HUES48 (cell line): ENCODE measurements around the gene RAB20.
"Not testable (repeated sequence)": the region's sequence is repeated elsewhere in the genome, so short reads cannot be mapped to it uniquely, and the experiment has no call there.

ENCODE experiments used
- H3K27ac ChIP-seq: one replicate; pipeline ENCODE4 v1.7.0; 2013; ENCODE audit warnings: low read depth, low read length, inconsistent platforms
- H3K27me3 ChIP-seq: 2 replicates; pipeline ENCODE4 v1.6.1; 2013; ENCODE audit warnings: mild to moderate bottlenecking, low read length; ENCODE audit not compliant: control insufficient read depth, insufficient read depth
- H3K36me3 ChIP-seq: 2 replicates; pipeline ENCODE4 v1.6.1; 2013; ENCODE audit warnings: low read length; ENCODE audit not compliant: control insufficient read depth, insufficient read depth
- H3K4me1 ChIP-seq: 2 replicates; pipeline ENCODE4 v1.6.1; 2013; ENCODE audit warnings: mild to moderate bottlenecking, low read length; ENCODE audit not compliant: control insufficient read depth, insufficient read depth
- H3K4me3 ChIP-seq: 2 replicates; pipeline ENCODE4 v1.5.1; 2013; ENCODE audit warnings: mild to moderate bottlenecking, low read depth, low read length
- H3K9ac ChIP-seq: 2 replicates; pipeline ENCODE4 v1.6.1; 2013; ENCODE audit warnings: mild to moderate bottlenecking, low read depth, low read length, moderate library complexity
- H3K9me3 ChIP-seq: 2 replicates; pipeline ENCODE4 v1.6.1; 2013; ENCODE audit warnings: low read length; ENCODE audit not compliant: control insufficient read depth, insufficient read depth

The RAB20 gene, protein sequence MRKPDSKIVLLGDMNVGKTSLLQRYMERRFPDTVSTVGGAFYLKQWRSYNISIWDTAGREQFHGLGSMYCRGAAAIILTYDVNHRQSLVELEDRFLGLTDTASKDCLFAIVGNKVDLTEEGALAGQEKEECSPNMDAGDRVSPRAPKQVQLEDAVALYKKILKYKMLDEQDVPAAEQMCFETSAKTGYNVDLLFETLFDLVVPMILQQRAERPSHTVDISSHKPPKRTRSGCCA

DNA sequence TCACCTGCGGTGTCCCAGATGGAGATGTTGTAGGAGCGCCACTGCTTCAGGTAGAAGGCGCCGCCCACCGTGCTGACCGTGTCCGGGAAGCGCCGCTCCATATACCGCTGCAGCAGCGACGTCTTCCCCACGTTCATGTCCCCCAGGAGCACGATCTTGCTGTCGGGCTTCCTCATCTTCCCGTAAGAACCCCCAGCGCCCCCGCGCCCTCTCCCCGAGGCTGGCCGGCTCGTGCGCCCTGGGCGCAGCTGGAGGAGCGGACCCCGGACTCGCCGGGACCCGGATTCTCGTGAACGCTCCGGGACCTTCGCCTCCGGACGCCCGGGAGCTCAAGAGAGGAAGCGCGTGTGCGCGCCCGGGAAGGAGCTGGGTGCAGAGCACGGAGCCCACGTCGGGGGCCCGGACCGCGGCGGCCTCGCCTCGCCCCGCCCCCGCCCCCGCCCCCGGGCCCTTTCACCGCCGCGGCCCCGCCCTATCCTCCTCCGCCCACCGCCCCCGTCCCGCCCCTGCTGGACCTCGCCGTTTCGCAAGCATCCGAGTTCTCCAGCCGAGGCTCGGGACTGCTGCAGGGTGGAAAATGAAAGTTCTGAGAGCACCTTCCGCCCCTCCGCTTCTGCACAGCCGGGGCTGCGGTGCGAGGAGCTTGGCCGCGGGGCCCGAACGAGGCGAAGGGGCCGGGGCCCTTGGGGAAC, at the start of gene RAB20:
Gene RAB20 (minus strand): TSS at position 379 of the 692 bp plus-strand sequence. CDS start 203 bp downstream, at position 176.
- no peaks in the 10 kb centered on the region; the same call in 1 of the 2 replicates for H3K36me3 ChIP-seq
- H3K9me3 ChIP-seq: no peaks in the 10 kb centered on the region
- peaks cover 12% of the 10 kb centered on the region; the same call in 1 of the 2 replicates for H3K27me3 ChIP-seq
- peak within 1 kb of the TSS; percentile 61 for H3K27ac ChIP-seq
- H3K4me1 ChIP-seq: peaks cover 18% of the 10 kb centered on the region
- peak within 1 kb of the TSS; percentile 83 for H3K4me3 ChIP-seq
- peak within 1 kb of the TSS; percentile 52 for H3K9ac ChIP-seq

DNA sequence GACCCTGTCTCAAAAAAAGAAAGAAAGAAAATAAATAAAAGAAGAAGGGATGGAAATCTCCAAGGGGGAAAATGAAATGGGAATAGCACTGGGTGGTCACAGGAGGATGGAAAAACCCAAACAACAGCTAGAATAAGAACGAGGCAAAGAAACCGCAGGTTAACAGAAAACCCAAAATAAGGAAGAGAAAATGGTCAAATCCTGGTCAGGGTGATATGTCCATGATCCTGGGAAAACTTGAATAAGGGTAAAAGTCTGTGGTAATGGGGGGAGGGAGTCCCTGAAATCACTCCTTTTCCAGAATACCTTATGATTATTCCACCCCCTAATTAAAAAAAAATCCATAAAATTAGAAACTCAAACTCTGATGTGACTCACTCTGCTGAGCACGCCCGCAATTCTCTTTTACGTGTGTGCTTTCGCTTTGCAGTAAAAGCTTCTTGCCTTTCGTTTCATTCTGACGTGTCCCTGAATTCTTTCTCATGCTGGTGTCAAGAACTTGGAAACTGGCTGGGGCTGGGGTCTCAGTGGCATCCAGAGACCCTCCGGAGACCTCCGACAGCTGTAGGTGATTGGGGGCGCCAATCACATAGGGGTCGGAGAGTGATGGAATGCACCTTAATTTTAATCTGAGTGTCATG, 49.6 kb upstream of the RAB20 start:
- Histone ChIP-seq H3K4me1 (peaks cover 12% of the 10 kb centered on the region), H3K9ac (no peak overlapping the region), H3K27ac (no peak overlapping the region), H3K27me3 (no peaks in the 10 kb centered on the region), H3K4me3 (no peak overlapping the region), H3K36me3 (no peaks in the 10 kb centered on the region), H3K9me3 (peaks cover 9% of the 10 kb centered on the region; the same call in 1 of the 2 replicates)

DNA sequence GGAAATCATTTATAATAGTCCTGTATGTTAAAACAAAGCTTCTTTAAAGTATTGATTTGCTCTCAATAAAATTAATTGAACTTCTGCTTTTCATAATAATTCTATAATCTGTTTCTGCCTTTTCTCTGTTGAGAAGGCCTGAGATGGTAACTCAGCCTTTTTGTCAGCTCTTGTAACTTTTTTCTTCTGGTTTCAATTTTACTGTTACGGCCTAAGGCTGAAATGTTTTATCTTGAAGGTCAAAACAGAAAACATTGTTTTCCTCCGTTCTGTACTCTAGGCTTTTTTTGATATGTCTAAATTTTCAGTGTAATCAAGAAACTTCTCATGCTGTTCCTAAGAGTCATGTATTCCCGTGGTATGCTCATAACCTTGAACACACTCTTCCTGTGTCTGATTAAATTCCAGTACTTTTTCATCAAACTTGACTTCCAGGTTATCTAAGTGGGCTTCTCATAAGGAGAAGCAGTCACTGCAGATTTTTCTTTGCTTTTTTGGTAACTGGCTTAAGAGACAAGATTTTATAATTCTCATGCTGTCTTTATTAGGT, 46.2 kb upstream of the RAB20 start:
- Histone ChIP-seq H3K9me3 (peaks cover 9% of the 10 kb centered on the region; the same call in 1 of the 2 replicates), H3K4me3 (no peak overlapping the region), H3K27ac (no peak overlapping the region), H3K4me1 (peaks cover 8% of the 10 kb centered on the region), H3K36me3 (no peaks in the 10 kb centered on the region), H3K9ac (no peak overlapping the region), H3K27me3 (no peaks in the 10 kb centered on the region)

DNA sequence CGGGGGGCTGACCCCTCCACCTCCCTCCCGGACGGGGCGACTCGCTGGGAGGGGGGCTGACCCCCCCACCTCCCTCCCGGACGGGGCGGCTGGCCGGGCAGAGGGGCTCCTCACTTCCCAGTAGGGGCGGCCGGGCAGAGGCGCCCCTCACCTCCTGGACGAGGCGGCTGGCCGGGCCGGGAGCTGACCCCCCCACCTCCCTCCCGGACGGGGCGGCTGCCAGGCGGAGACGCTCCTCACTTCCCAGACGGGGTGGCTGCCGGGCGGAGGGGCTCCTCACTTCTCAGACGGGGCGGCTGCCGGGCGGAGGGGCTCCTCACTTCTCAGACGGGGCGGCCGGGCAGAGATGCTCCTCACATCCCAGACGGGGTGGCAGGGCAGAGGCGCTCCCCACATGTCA, 44.8 kb upstream of the RAB20 start:
- H3K9ac ChIP-seq, H3K4me3 ChIP-seq, H3K36me3 ChIP-seq, H3K27me3 ChIP-seq, H3K27ac ChIP-seq, H3K4me1 ChIP-seq, H3K9me3 ChIP-seq: not testable (repeated sequence)

DNA sequence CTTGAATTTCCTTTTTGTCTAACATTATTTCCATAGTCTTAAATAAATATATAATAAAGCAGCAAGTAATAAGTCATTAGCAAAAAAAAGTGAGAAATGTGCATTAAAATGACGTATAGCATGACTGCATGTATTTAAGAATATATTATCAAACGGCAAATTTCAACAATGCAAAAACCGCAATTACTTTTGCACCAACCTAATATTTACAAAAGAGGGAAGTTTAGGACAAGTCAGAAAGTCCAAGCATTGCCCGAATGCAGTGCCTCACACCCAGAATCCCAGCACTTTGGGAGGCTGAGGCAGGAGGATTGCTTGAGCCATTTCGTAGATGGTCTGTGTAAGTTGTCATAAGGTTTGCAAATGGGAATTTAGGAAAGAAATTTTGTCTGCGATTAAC, 43.6 kb upstream of the RAB20 start:
- no peak overlapping the region for H3K27ac ChIP-seq
- peaks cover 9% of the 10 kb centered on the region; the same call in 1 of the 2 replicates for H3K9me3 ChIP-seq
- H3K27me3 ChIP-seq: no peaks in the 10 kb centered on the region
- no peak overlapping the region for H3K4me3 ChIP-seq
- peaks cover 1% of the 10 kb centered on the region for H3K4me1 ChIP-seq
- no peaks in the 10 kb centered on the region for H3K36me3 ChIP-seq
- no peak overlapping the region for H3K9ac ChIP-seq

DNA sequence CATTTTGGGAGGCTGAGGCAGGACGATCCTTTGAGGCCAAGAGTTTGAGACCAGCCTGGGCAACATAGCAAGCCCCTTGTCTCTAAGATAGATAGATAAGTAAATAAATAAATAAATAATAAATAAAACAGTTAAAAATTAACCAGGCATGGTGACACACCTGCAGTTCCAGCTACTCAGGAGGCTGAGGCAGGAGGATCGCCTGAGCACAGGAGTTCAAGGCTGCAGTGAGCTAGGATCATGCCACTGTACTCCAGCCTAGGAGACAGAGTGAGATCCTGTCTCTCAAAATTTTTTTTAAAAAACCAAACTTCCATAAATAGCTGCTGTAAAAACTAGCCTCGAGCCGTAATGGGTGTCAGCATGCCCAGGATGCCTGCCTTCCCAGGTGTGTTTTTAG, 39.5 kb upstream of the RAB20 start:
- Histone ChIP-seq H3K27ac (no peak overlapping the region), H3K4me3 (no peak overlapping the region), H3K9ac (no peak overlapping the region), H3K4me1 (no peaks in the 10 kb centered on the region), H3K36me3 (no peaks in the 10 kb centered on the region), H3K9me3 (no peaks in the 10 kb centered on the region), H3K27me3 (no peaks in the 10 kb centered on the region)

DNA sequence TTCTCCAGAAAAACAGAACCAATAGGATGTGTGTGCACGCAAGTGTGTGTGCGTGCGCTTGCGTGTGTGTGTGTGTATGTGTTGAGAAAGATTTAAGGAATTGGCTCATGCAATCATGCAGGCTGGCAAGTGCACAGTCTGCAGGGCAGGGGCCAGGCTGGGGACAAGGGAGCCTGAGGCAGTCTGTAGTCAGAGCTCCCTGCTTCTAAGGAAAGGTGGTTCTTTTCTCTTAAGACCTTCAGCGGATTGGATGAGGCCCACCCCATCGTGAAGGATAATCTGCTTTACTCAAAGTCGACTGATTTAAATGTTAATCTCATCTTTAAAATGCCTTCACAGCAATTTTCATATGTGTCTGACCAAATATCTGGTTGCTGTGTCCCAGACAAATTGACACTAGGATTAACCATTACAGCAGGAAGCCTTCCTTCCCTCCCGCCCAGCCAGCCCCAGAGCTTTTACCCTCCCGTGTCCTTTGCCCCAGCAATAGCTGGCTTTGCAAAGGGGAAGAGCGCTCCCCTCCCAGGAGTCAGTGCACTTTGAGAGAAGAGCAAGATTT, 38.8 kb upstream of the RAB20 start:
- Histone ChIP-seq H3K4me3 (no peak overlapping the region), H3K9me3 (no peaks in the 10 kb centered on the region), H3K9ac (no peak overlapping the region), H3K27me3 (no peaks in the 10 kb centered on the region), H3K27ac (no peak overlapping the region), H3K36me3 (no peaks in the 10 kb centered on the region), H3K4me1 (no peaks in the 10 kb centered on the region)

DNA sequence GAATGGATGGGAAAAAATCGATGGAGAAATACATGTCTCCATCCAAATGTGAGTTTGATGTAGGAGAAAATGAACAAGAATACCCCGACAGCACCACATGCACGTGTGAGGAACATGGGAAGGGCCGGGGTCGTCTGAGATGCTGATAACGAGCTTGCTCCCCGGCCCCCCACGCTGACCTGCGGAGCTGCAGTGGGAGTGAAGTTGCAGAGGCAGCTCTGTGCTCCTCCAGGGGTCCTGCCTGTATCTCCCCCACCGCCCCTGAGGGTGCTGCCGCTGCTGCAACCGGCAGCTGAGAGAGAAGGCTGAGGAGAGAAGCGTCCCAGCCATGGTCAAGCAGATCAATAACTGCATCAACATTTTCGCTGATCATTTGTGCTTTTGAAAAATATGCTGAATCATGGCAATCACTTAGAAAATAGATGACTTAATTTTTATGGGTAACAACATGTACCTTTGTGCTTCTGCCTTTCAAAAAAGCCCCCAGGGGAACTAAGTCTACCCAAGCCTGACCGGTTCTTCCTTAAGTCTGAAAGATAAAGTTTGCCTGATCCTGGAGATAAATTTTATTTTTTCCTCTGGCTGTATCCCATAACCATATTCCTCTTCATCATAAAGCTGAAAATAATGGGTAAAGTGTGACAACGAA, 35.6 kb upstream of the RAB20 start:
- H3K4me1 ChIP-seq: no peaks in the 10 kb centered on the region

DNA sequence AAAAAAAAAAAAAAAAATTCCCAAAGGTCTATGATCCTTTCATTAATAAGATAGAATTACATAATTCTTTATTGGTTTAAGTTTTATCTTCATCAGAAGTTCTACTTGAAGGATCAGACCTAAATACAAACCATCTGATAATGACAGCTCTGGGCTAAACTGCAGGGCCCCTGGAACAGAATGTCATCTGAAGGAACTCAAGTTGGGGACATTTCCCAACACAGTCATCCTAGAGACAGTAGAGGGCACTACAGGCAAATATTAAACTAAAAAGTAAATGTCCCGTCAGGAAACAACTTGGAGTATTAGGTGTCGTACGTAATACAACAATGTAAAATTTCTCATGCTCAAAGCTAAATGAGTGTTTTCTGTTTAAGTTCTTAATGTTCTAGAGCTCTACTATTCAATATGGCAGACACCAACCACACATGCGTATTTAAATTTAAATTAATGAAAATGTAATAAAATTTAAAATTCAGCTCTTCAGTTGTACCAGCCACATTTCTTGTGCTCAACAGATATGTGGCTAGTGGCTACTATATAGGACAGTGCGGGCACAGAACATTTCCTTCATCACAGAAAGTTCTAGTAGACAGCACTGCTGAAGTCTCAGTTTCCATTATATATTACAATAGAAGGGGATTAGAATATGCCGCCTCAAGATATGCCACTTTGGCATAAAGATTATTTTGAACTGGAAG, 32.1 kb upstream of the RAB20 start:
- H3K27ac ChIP-seq: no peak overlapping the region
- H3K9me3 ChIP-seq: no peaks in the 10 kb centered on the region
- H3K27me3 ChIP-seq: no peaks in the 10 kb centered on the region
- no peak overlapping the region for H3K4me3 ChIP-seq
- no peak overlapping the region for H3K9ac ChIP-seq
- H3K4me1 ChIP-seq: peaks cover 8% of the 10 kb centered on the region; the same call in 1 of the 2 replicates
- H3K36me3 ChIP-seq: no peaks in the 10 kb centered on the region

More for the DNA sequence above, 35.6 kb upstream of the RAB20 start:
- Histone ChIP-seq H3K27me3 (no peaks in the 10 kb centered on the region), H3K4me3 (no peak overlapping the region), H3K9ac (no peak overlapping the region), H3K36me3 (no peaks in the 10 kb centered on the region), H3K9me3 (no peaks in the 10 kb centered on the region), H3K27ac (no peak overlapping the region)

DNA sequence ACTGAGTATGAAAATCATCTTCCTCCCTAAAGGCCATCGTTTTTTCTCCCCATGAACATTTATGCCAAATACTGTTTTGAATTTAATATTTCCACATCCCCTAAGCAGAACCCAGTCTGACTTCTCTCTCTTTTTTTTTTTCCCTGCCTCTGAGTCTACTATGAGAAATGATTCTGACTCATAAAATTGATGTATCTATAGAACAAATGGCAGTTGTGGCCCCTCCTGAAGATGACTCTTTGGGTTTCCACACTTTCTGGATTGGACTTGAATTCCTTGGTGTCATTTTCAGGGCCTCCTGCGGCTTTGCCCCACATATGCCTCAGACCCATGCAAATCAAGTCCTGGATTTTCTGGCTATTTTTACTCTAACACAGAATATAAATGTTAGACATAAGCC, 31.1 kb upstream of the RAB20 start:
- Histone ChIP-seq H3K9me3 (no peaks in the 10 kb centered on the region), H3K27ac (no peak overlapping the region), H3K36me3 (no peaks in the 10 kb centered on the region), H3K4me1 (peaks cover 8% of the 10 kb centered on the region; the same call in 1 of the 2 replicates), H3K27me3 (no peaks in the 10 kb centered on the region), H3K4me3 (no peak overlapping the region), H3K9ac (no peak overlapping the region)
